ENCODE results near the gene ZBTB20.
A peak's percentile ranks its signal among the peaks of the same experiment; 100 is the strongest.

DNA sequence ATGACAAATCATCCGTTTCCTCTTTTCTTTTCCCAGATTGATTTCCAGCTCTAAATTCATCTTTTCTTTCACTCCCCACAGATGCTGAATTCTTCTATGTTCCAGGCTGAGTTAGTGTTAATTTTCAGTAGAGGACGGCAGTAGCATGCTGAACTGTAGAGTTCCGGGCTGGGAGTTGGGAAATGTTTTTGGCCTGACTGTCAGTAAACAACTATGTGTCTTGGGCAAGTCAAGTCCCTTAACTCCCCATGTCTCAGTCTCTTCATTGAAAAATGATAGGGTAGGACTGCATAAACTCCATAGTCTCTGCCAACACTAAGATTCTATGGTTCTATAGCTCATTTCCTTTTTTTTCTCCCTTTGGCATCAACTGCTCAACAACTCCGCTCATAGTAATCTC lies 519.3 kb downstream of the ZBTB20 start:
- peak in 1 of 4 donors; percentile 30 for TF ChIP-seq POLR2AphosphoS5 (IDR thresholded peaks at IDR 0.05)
- TF ChIP-seq, protein P1, sequence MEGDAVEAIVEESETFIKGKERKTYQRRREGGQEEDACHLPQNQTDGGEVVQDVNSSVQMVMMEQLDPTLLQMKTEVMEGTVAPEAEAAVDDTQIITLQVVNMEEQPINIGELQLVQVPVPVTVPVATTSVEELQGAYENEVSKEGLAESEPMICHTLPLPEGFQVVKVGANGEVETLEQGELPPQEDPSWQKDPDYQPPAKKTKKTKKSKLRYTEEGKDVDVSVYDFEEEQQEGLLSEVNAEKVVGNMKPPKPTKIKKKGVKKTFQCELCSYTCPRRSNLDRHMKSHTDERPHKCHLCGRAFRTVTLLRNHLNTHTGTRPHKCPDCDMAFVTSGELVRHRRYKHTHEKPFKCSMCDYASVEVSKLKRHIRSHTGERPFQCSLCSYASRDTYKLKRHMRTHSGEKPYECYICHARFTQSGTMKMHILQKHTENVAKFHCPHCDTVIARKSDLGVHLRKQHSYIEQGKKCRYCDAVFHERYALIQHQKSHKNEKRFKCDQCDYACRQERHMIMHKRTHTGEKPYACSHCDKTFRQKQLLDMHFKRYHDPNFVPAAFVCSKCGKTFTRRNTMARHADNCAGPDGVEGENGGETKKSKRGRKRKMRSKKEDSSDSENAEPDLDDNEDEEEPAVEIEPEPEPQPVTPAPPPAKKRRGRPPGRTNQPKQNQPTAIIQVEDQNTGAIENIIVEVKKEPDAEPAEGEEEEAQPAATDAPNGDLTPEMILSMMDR (IDR thresholded peaks at IDR 0.05): no peak
